GM18873 (cell line): ENCODE results near the gene SPG11.
"Not testable (repeated sequence)": the region's sequence is repeated elsewhere in the genome, so short reads cannot be mapped to it uniquely, and the experiment has no call there.

Experiments used
- ATAC-seq: cut with Tn5 transposase; IDR thresholded peaks from one replicate; pipeline ENCODE4 v1.9.1; 2021; ENCODE audit warnings: mild to moderate bottlenecking, moderate library complexity, moderate number of reproducible peaks; ENCODE audit not compliant: unreplicated experiment, low FRiP score

SPG11 gene, protein sequence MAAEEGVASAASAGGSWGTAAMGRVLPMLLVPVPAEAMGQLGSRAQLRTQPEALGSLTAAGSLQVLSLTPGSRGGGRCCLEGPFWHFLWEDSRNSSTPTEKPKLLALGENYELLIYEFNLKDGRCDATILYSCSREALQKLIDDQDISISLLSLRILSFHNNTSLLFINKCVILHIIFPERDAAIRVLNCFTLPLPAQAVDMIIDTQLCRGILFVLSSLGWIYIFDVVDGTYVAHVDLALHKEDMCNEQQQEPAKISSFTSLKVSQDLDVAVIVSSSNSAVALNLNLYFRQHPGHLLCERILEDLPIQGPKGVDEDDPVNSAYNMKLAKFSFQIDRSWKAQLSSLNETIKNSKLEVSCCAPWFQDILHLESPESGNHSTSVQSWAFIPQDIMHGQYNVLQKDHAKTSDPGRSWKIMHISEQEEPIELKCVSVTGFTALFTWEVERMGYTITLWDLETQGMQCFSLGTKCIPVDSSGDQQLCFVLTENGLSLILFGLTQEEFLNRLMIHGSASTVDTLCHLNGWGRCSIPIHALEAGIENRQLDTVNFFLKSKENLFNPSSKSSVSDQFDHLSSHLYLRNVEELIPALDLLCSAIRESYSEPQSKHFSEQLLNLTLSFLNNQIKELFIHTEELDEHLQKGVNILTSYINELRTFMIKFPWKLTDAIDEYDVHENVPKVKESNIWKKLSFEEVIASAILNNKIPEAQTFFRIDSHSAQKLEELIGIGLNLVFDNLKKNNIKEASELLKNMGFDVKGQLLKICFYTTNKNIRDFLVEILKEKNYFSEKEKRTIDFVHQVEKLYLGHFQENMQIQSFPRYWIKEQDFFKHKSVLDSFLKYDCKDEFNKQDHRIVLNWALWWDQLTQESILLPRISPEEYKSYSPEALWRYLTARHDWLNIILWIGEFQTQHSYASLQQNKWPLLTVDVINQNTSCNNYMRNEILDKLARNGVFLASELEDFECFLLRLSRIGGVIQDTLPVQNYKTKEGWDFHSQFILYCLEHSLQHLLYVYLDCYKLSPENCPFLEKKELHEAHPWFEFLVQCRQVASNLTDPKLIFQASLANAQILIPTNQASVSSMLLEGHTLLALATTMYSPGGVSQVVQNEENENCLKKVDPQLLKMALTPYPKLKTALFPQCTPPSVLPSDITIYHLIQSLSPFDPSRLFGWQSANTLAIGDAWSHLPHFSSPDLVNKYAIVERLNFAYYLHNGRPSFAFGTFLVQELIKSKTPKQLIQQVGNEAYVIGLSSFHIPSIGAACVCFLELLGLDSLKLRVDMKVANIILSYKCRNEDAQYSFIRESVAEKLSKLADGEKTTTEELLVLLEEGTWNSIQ (N-terminal part only)

DNA sequence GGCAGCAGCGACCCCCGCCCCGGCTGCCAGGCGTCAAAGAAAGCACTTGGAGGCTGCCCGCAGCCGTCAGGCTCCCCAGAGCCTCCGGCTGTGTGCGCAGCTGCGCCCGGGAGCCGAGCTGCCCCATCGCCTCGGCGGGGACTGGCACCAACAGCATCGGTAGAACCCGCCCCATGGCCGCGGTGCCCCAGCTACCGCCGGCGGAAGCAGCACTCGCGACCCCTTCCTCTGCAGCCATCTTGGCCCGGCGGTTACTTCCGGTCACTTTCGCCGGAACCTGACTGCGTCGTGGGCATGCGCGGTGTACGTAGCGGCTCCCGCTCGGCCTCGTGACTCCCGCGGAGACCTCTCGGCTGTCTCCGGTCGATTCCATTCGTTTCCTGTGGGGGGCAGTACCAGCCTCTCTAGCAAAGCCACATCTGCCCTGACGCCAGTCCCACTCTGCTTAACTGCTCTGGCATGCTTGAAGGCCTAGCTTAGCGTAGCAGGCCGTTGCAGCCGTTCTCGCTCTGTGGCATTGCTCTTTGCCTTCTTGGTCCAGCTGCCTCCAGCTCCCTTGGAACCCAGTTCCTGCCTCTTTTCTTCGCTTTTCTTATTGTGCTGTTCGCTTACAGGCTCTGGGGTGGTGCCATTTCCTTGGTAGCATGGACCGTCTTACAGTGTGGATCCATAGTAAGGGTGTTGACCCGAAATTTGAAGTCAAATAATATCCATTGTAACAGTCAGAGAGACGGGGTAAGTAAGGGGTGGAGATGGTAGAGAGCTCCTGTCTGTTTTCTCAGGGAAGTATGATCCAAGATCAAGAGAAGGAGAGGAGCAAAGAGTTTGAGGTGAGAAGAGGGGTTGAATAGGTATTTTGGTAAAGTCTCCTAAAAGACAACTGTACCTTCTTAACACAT, at the start of gene SPG11:
Gene SPG11 (minus strand): TSS at position 253 of the 899 bp plus-strand sequence. CDS start 15 bp downstream, at position 238.
- peak; percentile 67 for ATAC-seq

DNA sequence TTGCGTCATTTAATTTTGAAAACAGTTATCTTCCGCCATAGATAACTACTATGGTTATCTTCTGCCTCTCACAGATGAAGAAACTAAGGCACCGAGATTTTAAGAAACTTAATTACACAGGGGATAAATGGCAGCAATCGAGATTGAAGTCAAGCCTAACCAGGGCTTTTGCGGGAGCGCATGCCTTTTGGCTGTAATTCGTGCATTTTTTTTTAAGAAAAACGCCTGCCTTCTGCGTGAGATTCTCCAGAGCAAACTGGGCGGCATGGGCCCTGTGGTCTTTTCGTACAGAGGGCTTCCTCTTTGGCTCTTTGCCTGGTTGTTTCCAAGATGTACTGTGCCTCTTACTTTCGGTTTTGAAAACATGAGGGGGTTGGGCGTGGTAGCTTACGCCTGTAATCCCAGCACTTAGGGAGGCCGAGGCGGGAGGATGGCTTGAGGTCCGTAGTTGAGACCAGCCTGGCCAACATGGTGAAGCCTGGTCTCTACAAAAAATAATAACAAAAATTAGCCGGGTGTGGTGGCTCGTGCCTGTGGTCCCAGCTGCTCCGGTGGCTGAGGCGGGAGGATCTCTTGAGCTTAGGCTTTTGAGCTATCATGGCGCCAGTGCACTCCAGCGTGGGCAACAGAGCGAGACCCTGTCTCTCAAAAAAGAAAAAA, 49.0 kb upstream of the SPG11 start:
- no peak for ATAC-seq

DNA sequence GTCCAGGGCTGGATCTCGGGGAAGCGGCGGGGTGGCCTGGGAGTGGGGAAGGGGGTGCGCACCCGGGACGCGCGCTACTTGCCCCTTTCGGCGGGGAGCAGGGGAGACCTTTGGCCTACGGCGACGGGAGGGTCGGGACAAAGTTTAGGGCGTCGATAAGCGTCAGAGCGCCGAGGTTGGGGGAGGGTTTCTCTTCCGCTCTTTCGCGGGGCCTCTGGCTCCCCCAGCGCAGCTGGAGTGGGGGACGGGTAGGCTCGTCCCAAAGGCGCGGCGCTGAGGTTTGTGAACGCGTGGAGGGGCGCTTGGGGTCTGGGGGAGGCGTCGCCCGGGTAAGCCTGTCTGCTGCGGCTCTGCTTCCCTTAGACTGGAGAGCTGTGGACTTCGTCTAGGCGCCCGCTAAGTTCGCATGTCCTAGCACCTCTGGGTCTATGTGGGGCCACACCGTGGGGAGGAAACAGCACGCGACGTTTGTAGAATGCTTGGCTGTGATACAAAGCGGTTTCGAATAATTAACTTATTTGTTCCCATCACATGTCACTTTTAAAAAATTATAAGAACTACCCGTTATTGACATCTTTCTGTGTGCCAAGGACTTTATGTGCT, 48.4 kb upstream of the SPG11 start:
- ATAC-seq = peak; percentile 2

DNA sequence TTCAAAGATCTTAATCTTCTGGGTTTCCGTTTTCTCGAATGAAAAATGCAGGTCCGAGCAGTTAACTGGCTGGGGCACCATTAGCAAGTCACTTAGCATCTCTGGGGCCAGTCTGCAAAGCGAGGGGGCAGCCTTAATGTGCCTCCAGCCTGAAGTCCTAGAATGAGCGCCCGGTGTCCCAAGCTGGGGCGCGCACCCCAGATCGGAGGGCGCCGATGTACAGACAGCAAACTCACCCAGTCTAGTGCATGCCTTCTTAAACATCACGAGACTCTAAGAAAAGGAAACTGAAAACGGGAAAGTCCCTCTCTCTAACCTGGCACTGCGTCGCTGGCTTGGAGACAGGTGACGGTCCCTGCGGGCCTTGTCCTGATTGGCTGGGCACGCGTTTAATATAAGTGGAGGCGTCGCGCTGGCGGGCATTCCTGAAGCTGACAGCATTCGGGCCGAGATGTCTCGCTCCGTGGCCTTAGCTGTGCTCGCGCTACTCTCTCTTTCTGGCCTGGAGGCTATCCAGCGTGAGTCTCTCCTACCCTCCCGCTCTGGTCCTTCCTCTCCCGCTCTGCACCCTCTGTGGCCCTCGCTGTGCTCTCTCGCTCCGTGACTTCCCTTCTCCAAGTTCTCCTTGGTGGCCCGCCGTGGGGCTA, 47.8 kb upstream of the SPG11 start, which contains the start of the genes B2M and PATL2:
Gene B2M (plus strand): TSS at position 422 of the 647 bp plus-strand sequence. CDS start 30 bp downstream, at position 452.
Gene PATL2 (minus strand): TSS at position 228 of the 647 bp plus-strand sequence. CDS start 34,833 bp downstream, outside the sequence.
- peak; percentile 80 for ATAC-seq

DNA sequence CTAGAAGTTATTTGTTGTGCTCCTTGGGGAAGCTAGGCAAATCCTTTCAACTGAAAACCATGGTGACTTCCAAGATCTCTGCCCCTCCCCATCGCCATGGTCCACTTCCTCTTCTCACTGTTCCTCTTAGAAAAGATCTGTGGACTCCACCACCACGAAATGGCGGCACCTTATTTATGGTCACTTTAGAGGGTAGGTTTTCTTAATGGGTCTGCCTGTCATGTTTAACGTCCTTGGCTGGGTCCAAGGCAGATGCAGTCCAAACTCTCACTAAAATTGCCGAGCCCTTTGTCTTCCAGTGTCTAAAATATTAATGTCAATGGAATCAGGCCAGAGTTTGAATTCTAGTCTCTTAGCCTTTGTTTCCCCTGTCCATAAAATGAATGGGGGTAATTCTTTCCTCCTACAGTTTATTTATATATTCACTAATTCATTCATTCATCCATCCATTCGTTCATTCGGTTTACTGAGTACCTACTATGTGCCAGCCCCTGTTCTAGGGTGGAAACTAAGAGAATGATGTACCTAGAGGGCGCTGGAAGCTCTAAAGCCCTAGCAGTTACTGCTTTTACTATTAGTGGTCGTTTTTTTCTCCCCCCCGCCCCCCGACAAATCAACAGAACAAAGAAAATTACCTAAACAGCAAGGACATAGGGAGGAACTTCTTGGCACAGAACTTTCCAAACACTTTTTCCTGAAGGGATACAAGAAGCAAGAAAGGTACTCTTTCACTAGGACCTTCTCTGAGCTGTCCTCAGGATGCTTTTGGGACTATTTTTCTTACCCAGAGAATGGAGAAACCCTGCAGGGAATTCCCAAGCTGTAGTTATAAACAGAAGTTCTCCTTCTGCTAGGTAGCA, 47.0 kb upstream of the SPG11 start:
- no peak for ATAC-seq

DNA sequence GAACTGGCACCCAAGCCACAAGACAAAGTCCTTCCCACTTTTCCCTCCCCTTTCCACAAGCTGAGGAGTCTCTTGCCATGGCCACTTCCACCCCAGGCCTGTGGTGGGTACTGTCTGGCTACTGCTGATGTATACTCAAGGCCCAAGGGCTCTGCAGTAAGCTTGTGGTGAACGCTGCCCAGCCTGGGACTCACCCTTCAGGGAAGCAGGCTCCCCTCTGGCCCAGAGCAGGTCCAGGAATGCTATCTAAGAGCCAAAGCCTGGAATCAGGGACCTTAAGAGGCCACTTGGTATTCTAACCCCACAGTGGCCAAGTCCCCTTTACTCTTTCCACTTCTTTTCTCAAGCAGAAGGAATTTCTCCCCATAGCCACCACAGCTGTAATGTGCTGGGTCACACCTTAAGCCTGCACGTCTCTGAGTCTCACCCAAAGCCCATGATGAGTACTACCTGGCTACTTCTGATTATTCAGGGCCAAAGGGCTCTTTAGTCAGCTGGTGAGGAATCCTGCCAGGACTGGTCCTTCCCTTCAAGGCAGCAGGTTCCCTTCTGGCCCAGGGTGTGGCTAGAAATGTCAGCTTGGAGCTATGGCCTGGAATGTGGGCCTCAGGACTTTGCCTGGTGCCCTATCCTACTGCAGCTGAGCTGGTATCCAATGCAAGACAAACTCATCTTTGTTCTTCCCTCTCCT, 43.6 kb upstream of the SPG11 start:
- no peak for ATAC-seq

DNA sequence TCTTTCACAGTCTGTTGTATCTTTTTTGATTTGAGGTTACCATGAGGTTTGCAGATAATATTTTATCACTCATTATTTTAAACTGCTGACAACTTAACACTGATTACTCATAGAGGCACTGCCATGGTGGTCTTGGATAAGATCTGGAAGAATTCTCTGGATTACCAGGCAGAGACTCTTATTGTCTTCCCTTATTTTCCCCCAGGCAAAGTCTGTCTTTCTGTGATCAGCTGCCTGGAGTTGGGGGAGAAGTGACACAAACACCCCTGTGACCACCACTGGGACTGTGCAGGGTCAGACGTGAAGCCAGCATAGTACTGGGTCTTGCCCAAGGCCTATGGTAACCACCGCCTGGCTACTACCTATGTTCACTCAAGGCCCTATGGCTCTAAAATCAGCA, 42.9 kb upstream of the SPG11 start:
- ATAC-seq = no peak

DNA sequence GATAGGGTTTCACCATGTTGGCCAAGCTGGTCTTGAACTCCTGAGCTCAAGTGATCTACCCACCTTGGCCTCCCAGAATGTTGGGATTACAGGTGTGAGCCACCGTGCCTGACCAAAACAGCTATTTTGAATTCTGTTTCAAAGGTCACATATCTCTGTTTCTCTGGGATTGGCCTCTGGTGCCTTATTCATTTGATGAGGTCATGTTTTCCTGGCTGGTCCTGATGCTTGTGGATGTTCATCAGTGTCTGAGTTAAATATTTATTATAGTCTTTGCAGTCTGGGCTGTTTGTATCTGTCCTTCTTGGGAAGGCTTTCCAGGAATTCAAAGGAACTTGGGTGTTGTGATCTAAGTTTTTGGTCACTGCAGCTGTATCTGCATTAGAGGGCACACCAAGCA, 42.5 kb upstream of the SPG11 start:
- ATAC-seq = no peak

DNA sequence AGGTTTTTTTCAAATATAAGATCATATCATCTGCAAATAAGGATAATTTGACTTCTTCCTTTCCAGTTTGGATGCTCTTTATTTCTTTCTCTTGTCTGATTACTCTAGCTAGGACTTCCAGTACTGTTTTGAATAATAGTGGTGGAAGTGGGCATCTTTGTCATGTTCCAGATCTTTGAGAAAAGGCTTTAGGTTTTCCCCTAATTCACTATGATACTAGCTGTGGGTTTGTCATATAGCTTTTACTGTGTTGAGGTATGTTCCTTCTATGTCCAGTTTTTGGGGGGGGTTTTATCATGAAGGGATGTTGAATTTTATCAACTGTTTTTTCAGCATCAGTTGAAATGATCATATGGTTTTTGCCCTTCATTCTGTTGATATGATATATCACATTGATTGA, 37.2 kb upstream of the SPG11 start:
- ATAC-seq = not testable (repeated sequence)

DNA sequence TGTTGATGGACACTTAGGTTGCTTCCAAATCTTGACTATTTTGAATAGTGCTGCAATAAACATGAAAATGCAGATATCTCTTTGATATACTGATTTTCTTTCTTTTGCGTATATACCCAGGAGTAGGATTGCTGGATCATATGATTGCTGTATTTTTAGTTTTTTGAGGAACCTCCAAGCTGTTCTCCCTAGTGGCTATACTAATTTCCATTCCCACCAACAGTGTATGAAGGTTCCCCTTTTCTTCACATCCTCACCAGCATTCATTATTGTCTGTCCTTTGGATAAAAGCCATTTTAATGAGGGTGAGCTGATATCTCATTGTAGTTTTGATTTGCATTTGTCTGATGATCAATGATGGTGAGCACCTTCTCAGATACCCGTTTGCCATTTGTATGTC, 35.2 kb upstream of the SPG11 start:
- ATAC-seq = no peak

DNA sequence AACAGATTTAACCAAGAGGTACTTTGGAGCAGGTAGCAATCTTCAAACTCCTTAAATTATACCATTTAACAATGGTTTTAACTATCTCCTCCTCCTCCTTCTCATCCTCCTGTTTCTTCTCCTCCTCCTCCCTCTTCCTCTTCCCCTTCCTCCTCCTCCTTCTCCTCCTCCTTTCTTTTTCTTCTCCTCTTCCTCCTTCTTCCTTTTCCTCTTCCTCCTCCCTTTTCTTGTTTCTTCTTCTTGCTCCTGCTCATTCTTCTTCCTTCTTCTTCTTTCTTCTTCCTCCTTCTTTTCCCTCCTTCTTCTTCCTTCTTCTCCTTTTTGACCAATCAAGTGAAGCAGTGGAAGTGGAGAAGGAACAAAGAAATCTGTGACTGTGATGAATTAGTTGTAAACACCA, 33.6 kb upstream of the SPG11 start:
- ATAC-seq = no peak

DNA sequence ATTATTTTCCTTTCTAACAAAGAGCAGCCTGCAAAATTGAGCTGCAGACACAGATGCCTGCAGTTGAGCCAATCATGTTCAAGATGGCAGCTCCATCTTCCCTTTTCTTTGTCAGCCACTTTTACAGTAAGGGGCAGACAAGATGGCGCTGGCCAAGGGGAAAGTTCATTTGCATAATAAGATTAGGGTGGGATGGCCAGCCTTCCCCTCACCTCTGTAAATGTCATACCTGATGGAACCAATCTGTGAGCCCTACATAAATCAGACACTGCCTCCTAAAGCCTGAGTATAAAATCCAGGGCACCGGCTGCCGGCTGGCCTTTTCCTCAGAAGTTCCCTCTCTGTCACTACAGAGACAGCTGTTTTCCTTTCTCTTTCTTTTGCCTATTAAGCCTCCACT, 31.8 kb upstream of the SPG11 start:
- no peak for ATAC-seq

DNA sequence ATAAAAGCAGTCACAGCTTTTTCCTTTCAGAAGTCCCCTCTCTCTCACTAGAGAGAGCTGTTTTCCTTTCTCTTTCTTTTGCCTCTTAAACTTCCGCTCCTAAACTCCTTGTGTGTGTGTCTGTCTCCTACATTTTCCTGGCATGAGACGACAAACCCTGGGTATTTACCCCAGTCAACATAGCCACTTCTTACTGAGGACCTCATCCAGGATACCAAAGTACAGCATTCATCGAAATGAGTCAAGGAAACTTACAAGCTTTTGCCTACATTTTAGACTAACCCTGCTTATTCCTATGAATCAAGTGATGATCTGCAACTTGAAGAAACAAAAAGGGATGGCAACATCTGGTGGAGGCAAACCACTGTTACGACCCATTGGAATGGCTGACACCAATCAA, 31.0 kb upstream of the SPG11 start:
- ATAC-seq = no peak

DNA sequence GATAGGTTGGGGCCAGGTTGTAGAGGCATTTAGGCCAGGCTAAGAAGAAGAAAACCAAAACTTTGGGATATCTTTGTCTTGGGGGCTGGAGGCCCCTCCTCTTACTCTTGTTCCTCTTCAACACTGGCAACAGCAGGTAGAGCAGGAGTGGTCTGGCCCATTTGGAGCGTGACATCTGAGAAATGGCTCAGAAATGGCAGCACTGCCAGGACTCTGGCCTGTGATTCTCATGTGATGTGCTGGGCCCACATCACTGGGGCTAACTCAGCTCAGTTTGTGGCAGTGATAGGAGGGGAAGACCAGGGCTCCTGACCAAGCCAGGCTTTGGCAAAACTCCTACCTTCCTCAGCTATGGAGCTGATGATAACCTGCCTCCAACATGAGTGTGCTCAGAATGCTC, 29.2 kb upstream of the SPG11 start:
- ATAC-seq = no peak

DNA sequence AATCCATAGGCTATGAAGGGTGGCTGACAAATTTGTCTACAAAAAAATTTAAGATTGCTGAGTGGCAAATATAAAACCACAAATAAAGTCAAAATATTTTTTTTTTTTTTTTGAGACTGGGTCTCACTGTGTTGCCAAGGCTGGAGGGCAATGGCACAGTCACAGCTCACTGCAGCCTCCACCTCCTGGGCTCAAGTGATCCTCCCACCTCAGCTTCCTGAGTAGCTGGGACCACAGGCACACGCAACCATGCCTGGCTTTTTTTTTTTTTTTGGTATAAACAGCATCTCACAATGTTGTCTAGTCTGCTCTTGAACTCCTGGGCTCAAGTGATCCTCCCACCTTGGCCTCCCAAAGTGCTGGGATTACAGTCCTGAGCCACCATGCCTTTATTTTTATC, 26.8 kb upstream of the SPG11 start:
- not testable (repeated sequence) for ATAC-seq

DNA sequence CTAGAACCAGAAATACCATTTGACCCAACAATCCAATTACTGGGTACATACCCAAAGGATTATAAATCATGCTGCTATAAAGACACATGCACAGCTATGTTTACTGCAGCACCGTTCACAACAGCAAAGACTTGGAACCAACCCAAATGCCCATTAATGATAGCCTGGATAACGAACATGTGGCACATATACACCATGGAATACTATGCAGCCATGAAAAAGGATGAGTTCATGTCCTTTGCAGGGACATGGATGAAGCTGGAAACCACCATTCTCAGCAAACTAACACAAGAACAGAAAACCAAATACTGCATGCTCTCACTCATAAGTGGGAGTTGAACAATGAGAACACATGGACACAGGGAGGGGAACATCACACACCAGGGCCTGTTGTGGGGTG, 25.9 kb upstream of the SPG11 start:
- not testable (repeated sequence) for ATAC-seq
